ENCODE measurements around the gene C19orf38. TPM values are rescaled to one million over a fixed set of nuclear protein-coding genes. Genes with fewer than 3 reads are reported as not detected.
"Not testable (repeated sequence)": the region's sequence is repeated elsewhere in the genome, so short reads cannot be mapped to it uniquely, and the experiment has no call there.

Gene C19orf38
- total RNA-seq, 1 donor from 2014 or later, result 0.44 TPM

- Mint-ChIP-seq H3K9me3 (ENCODE audit: unreplicated experiment) (no peaks in the 10 kb centered on the region), H3K36me3 (ENCODE audit: unreplicated experiment) (no peaks in the 10 kb centered on the region), H3K4me3 (ENCODE audit: unreplicated experiment) (no peak overlapping the region), H3K27me3 (ENCODE audit: unreplicated experiment) (no peaks in the 10 kb centered on the region), H3K4me1 (ENCODE audit: low read depth, unreplicated experiment) (peaks cover 3% of the 10 kb centered on the region), H3K27ac (ENCODE audit: unreplicated experiment) (no peak overlapping the region)
- TF ChIP-seq CTCF (IDR thresholded peaks at IDR 0.05; ENCODE audit: partially characterized antibody, unreplicated experiment), result peak; percentile 72
- DNase-seq, result no peak
Measured at GRCh38 chr19:10855879-10856522, 7.8 kb downstream of the C19orf38 start.

GRCh38 chr19:10856899-10857298 lies 8.7 kb downstream of the C19orf38 start:
- not testable (repeated sequence) for H3K4me1 Mint-ChIP-seq (ENCODE audit: low read depth, unreplicated experiment); DNase-seq; H3K27me3 Mint-ChIP-seq (ENCODE audit: unreplicated experiment); H3K4me3 Mint-ChIP-seq (ENCODE audit: unreplicated experiment); H3K36me3 Mint-ChIP-seq (ENCODE audit: unreplicated experiment); H3K27ac Mint-ChIP-seq (ENCODE audit: unreplicated experiment); H3K9me3 Mint-ChIP-seq (ENCODE audit: unreplicated experiment)

GRCh38 chr19:10858204-10858828 lies 10.1 kb downstream of the C19orf38 start:
- no peaks in the 10 kb centered on the region for H3K36me3 Mint-ChIP-seq (ENCODE audit: unreplicated experiment)
- TF ChIP-seq CTCF (IDR thresholded peaks at IDR 0.05; ENCODE audit: partially characterized antibody, unreplicated experiment), result peak; percentile 87
- no peak overlapping the region for H3K27ac Mint-ChIP-seq (ENCODE audit: unreplicated experiment)
- H3K4me3 Mint-ChIP-seq (ENCODE audit: unreplicated experiment), result no peak overlapping the region
- H3K27me3 Mint-ChIP-seq (ENCODE audit: unreplicated experiment), result no peaks in the 10 kb centered on the region
- DNase-seq, result peak; percentile 66
- H3K9me3 Mint-ChIP-seq (ENCODE audit: unreplicated experiment), result peaks cover 7% of the 10 kb centered on the region
- peaks cover 12% of the 10 kb centered on the region for H3K4me1 Mint-ChIP-seq (ENCODE audit: low read depth, unreplicated experiment)

DNA sequence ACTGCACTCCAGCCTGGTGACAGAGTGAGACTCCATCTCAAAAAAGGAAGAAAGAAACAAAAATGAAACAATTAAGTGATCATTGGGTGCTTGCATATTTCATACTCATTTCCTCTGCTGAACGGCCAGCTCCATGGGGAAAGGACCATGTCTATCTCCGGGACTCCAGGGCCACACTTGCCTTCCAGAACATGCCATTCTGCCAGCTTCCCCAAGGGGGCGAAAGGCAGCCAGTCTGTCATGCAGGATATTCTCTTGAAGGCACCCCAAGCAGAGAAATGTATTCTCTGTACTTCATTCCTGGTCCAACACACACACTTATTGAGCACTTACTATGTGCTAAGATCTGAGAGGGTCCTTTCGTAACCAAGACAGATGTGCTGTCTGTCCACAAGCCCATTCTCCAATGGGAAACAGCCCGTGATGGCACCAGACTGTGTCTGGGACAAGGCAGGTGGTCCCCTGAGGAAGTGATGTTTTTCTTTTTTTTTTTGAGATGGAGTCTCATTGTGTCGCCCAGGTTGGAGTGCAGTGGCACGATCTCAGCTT lies 13.0 kb downstream of the C19orf38 start:
- Mint-ChIP-seq H3K9me3 (ENCODE audit: unreplicated experiment) (peaks cover 8% of the 10 kb centered on the region), H3K36me3 (ENCODE audit: unreplicated experiment) (no peaks in the 10 kb centered on the region), H3K27ac (ENCODE audit: unreplicated experiment) (no peak overlapping the region), H3K27me3 (ENCODE audit: unreplicated experiment) (peaks cover 2% of the 10 kb centered on the region), H3K4me3 (ENCODE audit: unreplicated experiment) (no peak overlapping the region), H3K4me1 (ENCODE audit: low read depth, unreplicated experiment) (peaks cover 21% of the 10 kb centered on the region)
- DNase-seq, result no peak
- TF ChIP-seq CTCF (IDR thresholded peaks at IDR 0.05; ENCODE audit: partially characterized antibody, unreplicated experiment), result peak; percentile 56

- DNase-seq, result no peak
- Mint-ChIP-seq H3K27ac (ENCODE audit: unreplicated experiment) (peak overlapping the region; percentile 96), H3K9me3 (ENCODE audit: unreplicated experiment) (peaks cover 8% of the 10 kb centered on the region), H3K4me1 (ENCODE audit: low read depth, unreplicated experiment) (peaks cover 21% of the 10 kb centered on the region), H3K27me3 (ENCODE audit: unreplicated experiment) (peaks cover 2% of the 10 kb centered on the region), H3K36me3 (ENCODE audit: unreplicated experiment) (no peaks in the 10 kb centered on the region), H3K4me3 (ENCODE audit: unreplicated experiment) (peak overlapping the region; percentile 63)
- TF ChIP-seq CTCF (IDR thresholded peaks at IDR 0.05; ENCODE audit: partially characterized antibody, unreplicated experiment), result peak; percentile 10
Measured at GRCh38 chr19:10862561-10863106, 14.4 kb downstream of the C19orf38 start.

Data from glutamatergic neuron (in vitro differentiated cells).